Kasumi-1 (cell line): ENCODE results near the gene GALNT18.
"Not testable (repeated sequence)": the region's sequence is repeated elsewhere in the genome, so short reads cannot be mapped to it uniquely, and the experiment has no call there.

Experiments
- DNase-seq, 2 experiments: peaks; one replicate each; lab custom pipeline; 2025; lab: John Stamatoyannopoulos, UW

GALNT18 gene

GRCh38 chr11:11459578-11459977 lies 162.2 kb downstream of the GALNT18 start:
- no peak for DNase-seq

GRCh38 chr11:11458485-11458884 lies 163.3 kb downstream of the GALNT18 start:
- DNase-seq = no peak

- DNase-seq = no peak
These were observed 163.8 kb downstream of the GALNT18 start for GRCh38 chr11:11458001-11458400.

GRCh38 chr11:11456866-11457265 lies 164.9 kb downstream of the GALNT18 start:
- DNase-seq = no peak

- DNase-seq = no peak
These were observed 167.1 kb downstream of the GALNT18 start for GRCh38 chr11:11454671-11455223.

GRCh38 chr11:11451501-11452005 lies 170.3 kb downstream of the GALNT18 start:
- no peak for DNase-seq

- DNase-seq = no peak
These were observed 171.0 kb downstream of the GALNT18 start for GRCh38 chr11:11450744-11451362.

GRCh38 chr11:11449327-11449726 lies 172.5 kb downstream of the GALNT18 start:
- no peak for DNase-seq

GRCh38 chr11:11448626-11449025 lies 173.2 kb downstream of the GALNT18 start:
- DNase-seq = no peak

- not testable (repeated sequence) for DNase-seq
These were observed 174.2 kb downstream of the GALNT18 start for GRCh38 chr11:11447601-11448000.

- no peak for DNase-seq
These were observed 174.8 kb downstream of the GALNT18 start for GRCh38 chr11:11446967-11447366.

GRCh38 chr11:11446564-11446963 lies 175.2 kb downstream of the GALNT18 start:
- no peak for DNase-seq

- no peak for DNase-seq
These were observed 176.2 kb downstream of the GALNT18 start for GRCh38 chr11:11445441-11446185.

- no peak for DNase-seq
These were observed 177.0 kb downstream of the GALNT18 start for GRCh38 chr11:11444804-11445131.

- no peak for DNase-seq
These were observed 177.6 kb downstream of the GALNT18 start for GRCh38 chr11:11444027-11444803.

- DNase-seq = no peak
These were observed 179.0 kb downstream of the GALNT18 start for GRCh38 chr11:11442791-11443190.

- no peak for DNase-seq
These were observed 180.3 kb downstream of the GALNT18 start for GRCh38 chr11:11441516-11441915.

- no peak for DNase-seq
These were observed 180.7 kb downstream of the GALNT18 start for GRCh38 chr11:11441091-11441490.

GRCh38 chr11:11440144-11440543 lies 181.7 kb downstream of the GALNT18 start:
- no peak for DNase-seq

GRCh38 chr11:11439591-11439990 lies 182.2 kb downstream of the GALNT18 start:
- no peak for DNase-seq

- DNase-seq = no peak
These were observed 185.0 kb downstream of the GALNT18 start for GRCh38 chr11:11436715-11437313.

- no peak for DNase-seq
These were observed 186.2 kb downstream of the GALNT18 start for GRCh38 chr11:11435635-11436034.
